D721Med (cell line): ENCODE measurements around the gene PKP4.
"Not testable (repeated sequence)": the region's sequence is repeated elsewhere in the genome, so short reads cannot be mapped to it uniquely, and the experiment has no call there.

Experiments used
- DNase-seq: peaks from one replicate; pipeline ENCODE4 v3.0.0; 2011; ENCODE audit warnings: low spot score; ENCODE audit not compliant: insufficient read length
- FAIRE-seq: peaks from 2 replicates; lab custom pipeline; 2011; peaks lifted over from hg19 to GRCh38; lab: Jason Lieb, UNC
- CTCF ChIP-seq: IDR thresholded peaks from 2 replicates; pipeline ENCODE4 v1.5.1; 2012; ENCODE audit warnings: mild to moderate bottlenecking, control low read depth; ENCODE audit not compliant: insufficient read depth; ENCODE audit errors: missing control alignments

The PKP4 gene

GRCh38 chr2:158473719-158474392 is 17.1 kb downstream of the PKP4 start:
- TF ChIP-seq CTCF, result no peak
- FAIRE-seq, result no peak
- DNase-seq, result no peak

DNA sequence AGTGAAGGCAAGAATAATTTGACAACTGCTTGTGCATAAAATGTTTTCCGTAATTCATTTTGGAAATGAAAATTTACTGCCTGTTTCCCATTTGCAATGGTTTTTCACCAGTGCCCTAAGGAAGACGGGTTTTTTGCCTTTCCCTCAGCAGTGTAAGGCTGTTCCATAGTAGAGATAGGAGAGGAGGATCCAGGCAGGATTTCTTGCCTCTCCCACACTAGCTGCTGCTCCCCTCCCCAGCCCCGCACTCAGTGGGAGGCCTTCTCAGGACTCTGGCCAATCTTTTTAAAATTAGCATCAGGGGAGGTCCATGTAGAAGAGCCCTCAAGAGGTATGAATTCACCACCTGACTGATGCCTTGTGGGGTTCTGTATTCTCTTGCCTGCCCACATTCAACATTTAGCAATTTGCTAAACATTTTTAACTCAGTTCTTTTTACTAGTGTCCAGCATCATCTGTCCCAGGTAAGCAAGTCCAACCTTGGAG is 17.8 kb downstream of the PKP4 start:
- not testable (repeated sequence) for DNase-seq, FAIRE-seq

- DNase-seq (no peak), FAIRE-seq (no peak)
- no peak for TF ChIP-seq CTCF
Observed at GRCh38 chr2:158477202-158477601, 20.4 kb downstream of the PKP4 start.

DNA sequence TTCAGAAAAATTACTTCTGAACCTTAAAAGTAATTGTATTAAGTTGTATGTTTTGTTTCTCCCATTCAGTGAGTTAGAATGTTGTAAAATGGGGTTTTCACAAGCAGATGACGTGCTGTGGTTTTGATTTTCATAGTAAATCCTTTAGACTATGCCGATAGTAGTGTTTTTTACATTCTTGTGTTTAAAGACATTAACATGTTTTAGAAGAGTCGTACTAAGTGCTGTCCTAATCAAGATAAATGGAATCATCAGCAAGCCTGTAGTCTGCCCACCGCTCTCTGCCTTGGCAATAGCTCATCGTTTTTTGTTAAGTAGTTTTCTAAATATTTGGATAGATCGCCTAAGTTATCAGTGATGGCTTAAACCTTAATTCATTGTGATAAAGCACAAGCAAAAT is 21.5 kb downstream of the PKP4 start:
- no peak for DNase-seq

DNA sequence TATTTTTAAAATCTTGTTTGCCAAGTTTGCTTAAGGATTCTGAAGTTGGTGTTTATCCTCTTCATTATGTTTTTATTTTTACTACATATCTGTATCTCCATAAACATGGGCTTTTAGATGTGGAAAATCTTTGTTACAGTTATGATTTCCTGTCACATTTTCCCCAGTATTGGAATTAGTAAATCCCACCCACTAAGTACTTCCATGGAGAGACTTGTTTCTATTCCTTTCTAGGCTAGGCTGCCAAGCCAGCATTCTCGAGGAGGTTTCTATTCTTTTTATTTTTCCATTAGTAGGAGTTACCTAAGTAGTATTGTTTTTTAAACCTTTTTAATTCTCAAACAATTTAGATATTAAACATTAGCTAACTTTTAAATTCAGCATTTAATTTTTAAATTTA is 22.1 kb downstream of the PKP4 start:
- no peak for TF ChIP-seq CTCF
- FAIRE-seq, result no peak
- DNase-seq, result no peak

More for the DNA sequence above, 21.5 kb downstream of the PKP4 start:
- no peak for FAIRE-seq
- TF ChIP-seq CTCF, result no peak

DNA sequence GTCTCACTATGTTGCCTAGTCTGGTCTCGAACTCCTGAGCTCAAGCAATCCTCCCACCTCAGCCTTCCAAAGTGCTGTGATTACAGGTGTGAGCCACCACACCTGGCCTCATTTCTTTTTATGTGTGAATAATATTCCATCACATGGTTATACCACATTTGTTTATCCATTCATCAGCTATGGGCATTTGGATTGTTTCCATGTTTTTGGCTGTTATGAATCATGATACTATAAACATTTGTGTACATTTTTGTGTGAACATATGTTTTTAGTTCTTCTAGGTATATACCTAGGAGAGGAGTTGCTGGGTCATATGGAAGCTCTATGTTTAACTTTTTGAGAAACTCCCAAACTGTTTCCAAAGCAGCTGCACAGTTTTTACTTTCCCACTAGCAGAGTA is 24.4 kb downstream of the PKP4 start:
- TF ChIP-seq CTCF, result no peak
- no peak for DNase-seq
- no peak for FAIRE-seq

GRCh38 chr2:158482594-158482993 is 25.8 kb downstream of the PKP4 start:
- FAIRE-seq (no peak), DNase-seq (no peak)
- TF ChIP-seq CTCF, result no peak
